ENCODE results near the gene PGBD5. TPM values are rescaled to one million over a fixed set of nuclear protein-coding genes. Genes with fewer than 3 reads are reported as not detected.

Gene PGBD5
- total and polyA plus RNA-seq, 9 of the 15 experiments (the other 6 are each of a cell fraction or from before 2014, with no cell fraction given): under 0.01 to 0.40 (median 0.10) TPM; not detected in 3

DNA sequence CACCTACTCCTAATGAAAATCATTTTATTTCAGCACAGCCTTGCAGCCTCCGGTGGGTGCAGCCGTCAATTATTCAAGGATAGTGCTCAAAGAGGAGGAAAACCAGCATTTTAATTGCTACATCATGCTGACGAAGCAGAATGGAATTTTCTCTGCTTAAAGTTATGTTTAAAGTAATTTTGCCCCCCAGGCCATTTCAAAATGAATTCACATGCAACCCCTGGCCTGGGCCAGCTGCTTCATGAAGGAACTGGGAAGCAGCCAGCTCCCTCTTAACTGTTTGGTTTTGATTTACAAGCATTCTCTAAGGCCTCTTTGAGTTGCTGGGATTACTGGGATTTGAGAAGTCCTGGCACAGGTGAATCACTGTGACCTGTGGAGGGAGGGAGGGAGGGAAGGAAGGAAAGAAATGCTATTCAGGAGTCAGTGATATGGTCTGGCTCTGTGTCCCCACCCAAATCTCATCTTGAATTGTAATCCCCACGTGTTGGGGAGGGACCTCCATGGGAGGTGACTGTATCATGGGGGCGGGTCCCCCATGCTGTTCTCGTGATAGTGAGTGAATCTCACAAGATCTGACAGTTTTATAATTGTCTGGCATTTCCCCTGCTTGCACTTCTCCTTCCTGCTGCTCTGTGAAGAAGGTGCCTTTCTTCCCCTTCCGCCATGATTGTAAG lies 66.0 kb downstream of the PGBD5 start:
- BruUV-seq (replicated peaks): no TSS peak
- H2AFZ ChIP-seq (ENCODE audit: low read depth, low read length): no peak overlapping the region
- H3K4me1 ChIP-seq (replicated peaks in 1 of 2; ENCODE audit: control insufficient read depth in 2 of 2, insufficient read depth in 2 of 2, low read length in 2 of 2): peaks cover 0 to 4% of the 10 kb centered on the region in 2 experiments; a peak in 1 of 5 replicates
- DNase-seq (ENCODE audit: extremely low read depth in 1 of 4, low spot score in 3 of 4) (no peak), FAIRE-seq (no peak), ATAC-seq (no peak)
- CTCF ChIA-PET (ENCODE audit: low intra/inter-chr PET ratio): no interaction called here
- no peaks in the 10 kb centered on the region for H3K79me2 ChIP-seq (ENCODE audit: control insufficient read depth, insufficient read depth, low read length)
- TF ChIP-seq MAFF (IDR thresholded peaks at IDR 0.05; ENCODE audit: low read length): peak; percentile 78
- TF ChIP-seq, protein P1, sequence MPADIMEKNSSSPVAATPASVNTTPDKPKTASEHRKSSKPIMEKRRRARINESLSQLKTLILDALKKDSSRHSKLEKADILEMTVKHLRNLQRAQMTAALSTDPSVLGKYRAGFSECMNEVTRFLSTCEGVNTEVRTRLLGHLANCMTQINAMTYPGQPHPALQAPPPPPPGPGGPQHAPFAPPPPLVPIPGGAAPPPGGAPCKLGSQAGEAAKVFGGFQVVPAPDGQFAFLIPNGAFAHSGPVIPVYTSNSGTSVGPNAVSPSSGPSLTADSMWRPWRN (IDR thresholded peaks at IDR 0.05; ENCODE audit: low read depth): no peak
- TF ChIP-seq ZNF316 (IDR thresholded peaks at IDR 0.05): peak; percentile 92
- 0 out of 2 replicates have a peak, but pooled peaks have one; percentile 15 for TF ChIP-seq CHD2 (IDR thresholded peaks at IDR 0.05; ENCODE audit: low read depth, low read length)
- peak; percentile 74 for TF ChIP-seq MAFG (tag; conservative IDR thresholded peaks at IDR 0.05)
- 0 out of 2 replicates have a peak, but pooled peaks have one; percentile 46 for TF ChIP-seq NFE2 (IDR thresholded peaks at IDR 0.05; ENCODE audit: low read depth)
- no peak for TF ChIP-seq ARNT (IDR thresholded peaks at IDR 0.05)
- TF ChIP-seq C11orf30 (IDR thresholded peaks at IDR 0.05; ENCODE audit: low read depth): peak; percentile 88
- TF ChIP-seq PCBP2 (IDR thresholded peaks at IDR 0.05; ENCODE audit: low read depth, low read length, poor library complexity, severe bottlenecking): no peak
- TF ChIP-seq MAFK (IDR thresholded peaks at IDR 0.05; ENCODE audit: low read length): peak; percentile 58; the same call in 1 of the 2 replicates
- TF ChIP-seq, protein P2, sequence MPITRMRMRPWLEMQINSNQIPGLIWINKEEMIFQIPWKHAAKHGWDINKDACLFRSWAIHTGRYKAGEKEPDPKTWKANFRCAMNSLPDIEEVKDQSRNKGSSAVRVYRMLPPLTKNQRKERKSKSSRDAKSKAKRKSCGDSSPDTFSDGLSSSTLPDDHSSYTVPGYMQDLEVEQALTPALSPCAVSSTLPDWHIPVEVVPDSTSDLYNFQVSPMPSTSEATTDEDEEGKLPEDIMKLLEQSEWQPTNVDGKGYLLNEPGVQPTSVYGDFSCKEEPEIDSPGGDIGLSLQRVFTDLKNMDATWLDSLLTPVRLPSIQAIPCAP (CRISPR knock-in tag; IDR thresholded peaks at IDR 0.05; ENCODE audit: borderline replicate concordance): no peak
- H3K9me3 ChIP-seq (replicated peaks; ENCODE audit: control insufficient read depth, insufficient read depth, low read depth, low read length): no peaks in the 10 kb centered on the region; the same call in 1 of the 2 replicates
- no peak overlapping the region for H3K9ac ChIP-seq (ENCODE audit: insufficient read depth in 1 of 2, low read depth in 2 of 2, low read length in 2 of 2)
- no peak overlapping the region for H3K4me3 ChIP-seq
- in situ Hi-C loops (cut with MboI): no loop called here
- H3K9me1 ChIP-seq (ENCODE audit: control insufficient read depth, insufficient read depth, low read length): no peaks in the 10 kb centered on the region
- H3K36me3 ChIP-seq (ENCODE audit: control insufficient read depth, insufficient read depth, low read length): no peaks in the 10 kb centered on the region
- H3K27me3 ChIP-seq (ENCODE audit: control insufficient read depth in 2 of 2, insufficient read depth in 2 of 2, low read length in 2 of 2): peaks cover 44 to 76% of the 10 kb centered on the region in 2 experiments
- H3K4me2 ChIP-seq (ENCODE audit: insufficient read depth, low read length): no peak overlapping the region
- H3K27ac ChIP-seq (ENCODE audit: extremely low read depth, low read depth, low read length): no peak overlapping the region
- POLR2A ChIA-PET: no interaction called here
- peaks cover 5% of the 10 kb centered on the region; the same call in 1 of the 2 replicates for H4K20me1 ChIP-seq (replicated peaks; ENCODE audit: control insufficient read depth, insufficient read depth, low read length)
- intact Hi-C loops (cut with micrococcal nuclease): no loop called here
- 3% methylated on average over 7 of the region's 7 CpGs for WGBS (ENCODE audit: insufficient coverage, low coverage, missing lambda C conversion rate)

Data from K562 (cell line).